Stomach (tissue), 9 donors: Measurements from ENCODE around the gene URB1. TPM values are rescaled to one million over a fixed set of nuclear protein-coding genes. Genes with fewer than 3 reads are reported as not detected.

Source experiments
- DNase-seq, 2 donors: peaks; one replicate each; pipeline versions ENCODE4 v3.0.0 to v3.0.0-alpha.2; 2013 to 2019
- H3K27ac ChIP-seq, 5 donors: fragments of 200-600 bp in 4 of 5; sonication (generic) in 4 of 5; one replicate each; pipeline ENCODE4 v1.5.1; 2013 to 2019; ENCODE audit warnings: mild to moderate bottlenecking in 1 of 5, moderate library complexity in 1 of 5
- H3K27me3 ChIP-seq, 3 donors: fragments of 200-600 bp; sonication (generic); one replicate each; pipeline ENCODE4 v1.5.1; 2017 to 2019; ENCODE audit warnings: mixed run types in 1 of 3
- H3K36me3 ChIP-seq, 4 donors: fragments of 200-600 bp; sonication (generic); 1 replicate in 3 of 4; 2 replicates in 1 of 4; pipeline ENCODE4 v1.5.1; 2016 to 2019
- H3K4me1 ChIP-seq, 4 donors: fragments of 200-600 bp; sonication (generic); one replicate each; pipeline ENCODE4 v1.5.1; 2016 to 2019
- H3K4me3 ChIP-seq, 4 donors: fragments of 200-600 bp; sonication (generic) in 3 of 4; one replicate each; pipeline ENCODE4 v1.5.1; 2016 to 2019; ENCODE audit warnings: mild to moderate bottlenecking in 1 of 4
- H3K9me3 ChIP-seq, 4 donors: fragments of 200-600 bp; sonication (generic); one replicate each; pipeline ENCODE4 v1.5.1; 2016 to 2019
- EP300 ChIP-seq: sonication (generic); formaldehyde crosslinking; IDR thresholded peaks from one replicate; pipeline ENCODE4 v1.6.1; 2017; ENCODE audit warnings: antibody characterized with exemption
- POLR2A ChIP-seq, 4 donors: fragments of 450-650 bp; IDR thresholded peaks; one replicate each; pipeline ENCODE4 v1.6.1; 2016; ENCODE audit warnings: antibody characterized with exemption in 4 of 4, control low read depth in 2 of 4, mild to moderate bottlenecking in 1 of 4, moderate library complexity in 1 of 4
- POLR2AphosphoS5 ChIP-seq, 3 donors: sonication (generic); formaldehyde crosslinking; IDR thresholded peaks; one replicate each; pipeline ENCODE4 v1.6.1; 2016; ENCODE audit warnings: antibody characterized with exemption in 3 of 3
- WGBS, 5 donors: extraction: QIAGEN DNeasy Blood & Tissue Kit in 3 of 5; methylation state at CpG; one replicate each; pipeline versions ENCODE4 v1.1.5 to v1.1.7; 2013 to 2018; 5-methylcytosine and 5-hydroxymethylcytosine counted together
- intact Hi-C: fragments of 100-400 bp; cut with DNase I; formaldehyde crosslinking; loops from one replicate; pipeline ENCODE4 v1.15.1; 2023; ENCODE audit warnings: low total_unique reads
- polyA plus RNA-seq, 3 donors: library from polyadenylated mRNA; stranded (reverse); fragments of 200-250 nt; gene quantifications; one replicate each; pipeline ENCODE4 v1.2.3, GENCODE V29; 2013
- total RNA-seq, 5 donors: library from RNA; depleted of rRNA; stranded (reverse); fragments of >200 nt; gene quantifications; one replicate each; pipeline versions ENCODE4 v1.1.0 to v1.2.3, GENCODE V29; 2014 to 2016
- TF ChIP-seq, protein P1 (sequence below), 7 experiments: fragments of 450-650 bp in 4 of 7; fragments of 200-600 bp in 3 of 7; sonication (generic) in 3 of 7; IDR thresholded peaks; one replicate each; pipeline ENCODE4 v1.5.1; 2016 to 2019; ENCODE audit warnings: antibody characterized with exemption in 7 of 7, control low read depth in 2 of 7, mild to moderate bottlenecking in 1 of 7
- donor health status: healthy with polysubstance abuse.
- donor health status: Bipolar disorder and iron deficiency.
- donor health status: healthy.

URB1 gene
- total and polyA plus RNA-seq, 8 donors, result 1.2 to 16.3 (median 10.2) TPM

DNA sequence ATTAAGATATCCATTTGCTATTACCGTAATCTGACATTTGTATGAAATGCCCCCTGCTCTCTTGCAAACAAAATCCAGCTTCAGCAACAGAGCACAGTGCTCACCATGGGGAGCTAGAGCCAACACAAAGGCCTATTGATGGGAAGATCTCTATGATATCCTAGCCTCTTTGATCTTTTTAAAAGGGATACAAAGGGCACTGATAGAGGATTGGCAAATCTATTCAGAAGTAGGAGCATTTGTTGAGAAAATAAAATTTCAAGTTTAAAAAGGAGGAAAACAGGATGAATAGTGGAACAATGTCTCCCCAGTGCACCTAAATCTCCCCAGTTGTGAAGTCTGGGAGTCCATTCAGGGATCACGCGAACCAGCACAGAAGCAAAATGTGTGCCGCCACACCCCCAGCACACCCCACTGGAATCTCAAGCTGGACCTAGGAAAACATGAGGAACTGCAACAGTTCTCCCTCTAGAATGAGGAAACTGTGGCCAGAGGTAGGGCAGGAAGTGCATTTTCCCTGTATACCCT lies 62.0 kb downstream of the URB1 start:
- WGBS, 5 donors, result 86 to 100% (median 97%) methylated on average over 4 of the region's 4 CpGs
- H3K27ac ChIP-seq, result no peak overlapping the region
- intact Hi-C loops, result no loop called here

DNA sequence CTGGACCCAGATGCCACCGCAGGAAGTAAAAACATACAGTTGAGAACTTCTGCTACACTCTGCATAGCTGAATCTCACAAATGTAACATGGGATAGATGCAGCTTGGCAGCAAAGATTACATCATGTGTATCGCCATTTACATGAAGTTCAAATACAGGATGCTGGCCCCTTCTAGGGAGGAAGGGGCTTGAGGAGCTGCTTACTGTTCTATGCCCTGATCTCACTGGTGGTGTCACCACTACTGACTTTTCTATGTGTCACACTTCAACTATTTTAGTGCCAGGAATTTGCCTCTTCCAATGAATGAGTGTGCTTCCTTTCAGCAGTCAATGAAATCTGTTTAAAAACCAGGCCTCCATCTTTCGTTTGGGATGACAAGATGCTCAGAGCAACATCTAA lies 63.0 kb downstream of the URB1 start:
- WGBS, 5 donors, result 77 to 93% (median 85%) methylated on average over 3 of the region's 3 CpGs
- Histone ChIP-seq H3K27ac (peak overlapping the region in 2 of 5 donors; percentile 69 to 82), H3K36me3 (peaks cover 30 to 82% (median 72%) of the 10 kb centered on the region in 4 donors), H3K9me3 (no peaks in the 10 kb centered on the region), H3K4me3 (no peak overlapping the region), H3K27me3 (no peaks in the 10 kb centered on the region), H3K4me1 (peaks cover 0 to 24% (median 11%) of the 10 kb centered on the region in 4 donors)
- peak in 1 of 2 donors; percentile 34 for DNase-seq
- TF ChIP-seq, protein P1, sequence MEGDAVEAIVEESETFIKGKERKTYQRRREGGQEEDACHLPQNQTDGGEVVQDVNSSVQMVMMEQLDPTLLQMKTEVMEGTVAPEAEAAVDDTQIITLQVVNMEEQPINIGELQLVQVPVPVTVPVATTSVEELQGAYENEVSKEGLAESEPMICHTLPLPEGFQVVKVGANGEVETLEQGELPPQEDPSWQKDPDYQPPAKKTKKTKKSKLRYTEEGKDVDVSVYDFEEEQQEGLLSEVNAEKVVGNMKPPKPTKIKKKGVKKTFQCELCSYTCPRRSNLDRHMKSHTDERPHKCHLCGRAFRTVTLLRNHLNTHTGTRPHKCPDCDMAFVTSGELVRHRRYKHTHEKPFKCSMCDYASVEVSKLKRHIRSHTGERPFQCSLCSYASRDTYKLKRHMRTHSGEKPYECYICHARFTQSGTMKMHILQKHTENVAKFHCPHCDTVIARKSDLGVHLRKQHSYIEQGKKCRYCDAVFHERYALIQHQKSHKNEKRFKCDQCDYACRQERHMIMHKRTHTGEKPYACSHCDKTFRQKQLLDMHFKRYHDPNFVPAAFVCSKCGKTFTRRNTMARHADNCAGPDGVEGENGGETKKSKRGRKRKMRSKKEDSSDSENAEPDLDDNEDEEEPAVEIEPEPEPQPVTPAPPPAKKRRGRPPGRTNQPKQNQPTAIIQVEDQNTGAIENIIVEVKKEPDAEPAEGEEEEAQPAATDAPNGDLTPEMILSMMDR (IDR thresholded peaks at IDR 0.05), result no peak
- TF ChIP-seq EP300 (no peak), POLR2AphosphoS5 (IDR thresholded peaks at IDR 0.05) (no peak), POLR2A (IDR thresholded peaks at IDR 0.05) (no peak)
- intact Hi-C loops, result no loop called here

More for the DNA sequence above, 62.0 kb downstream of the URB1 start:
- DNase-seq, result no peak
- peaks cover 0 to 24% (median 11%) of the 10 kb centered on the region in 4 donors for H3K4me1 ChIP-seq
- TF ChIP-seq EP300, result no peak
- no peak for TF ChIP-seq POLR2AphosphoS5 (IDR thresholded peaks at IDR 0.05)
- TF ChIP-seq, protein P1 (IDR thresholded peaks at IDR 0.05), result no peak
- no peak for TF ChIP-seq POLR2A (IDR thresholded peaks at IDR 0.05)
- no peak overlapping the region for H3K4me3 ChIP-seq
- H3K27me3 ChIP-seq, result no peaks in the 10 kb centered on the region
- peaks cover 35 to 82% (median 72%) of the 10 kb centered on the region in 4 donors for H3K36me3 ChIP-seq
- no peaks in the 10 kb centered on the region for H3K9me3 ChIP-seq

DNA sequence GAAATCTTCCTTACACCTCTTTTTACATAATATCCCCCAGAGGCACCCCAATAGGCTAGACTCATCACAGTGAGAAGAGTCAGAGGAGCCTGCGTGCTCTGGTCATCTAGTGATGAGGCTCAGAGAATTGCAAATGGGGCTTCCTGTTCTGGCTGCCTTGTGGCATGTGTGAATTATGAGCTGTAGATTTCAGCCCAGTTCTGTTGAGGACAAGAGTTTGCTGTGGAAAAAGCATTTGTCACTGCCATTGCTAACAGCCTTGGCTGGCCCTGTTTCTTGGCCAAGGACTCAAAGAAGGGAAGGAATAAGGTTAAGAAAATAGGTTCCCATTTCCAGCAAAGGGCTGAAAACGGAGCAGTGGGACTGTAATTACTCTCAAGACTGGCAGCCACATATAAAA lies 63.5 kb downstream of the URB1 start:
- peaks cover 30 to 82% (median 72%) of the 10 kb centered on the region in 4 donors for H3K36me3 ChIP-seq
- DNase-seq, result peak in 1 of 2 donors; percentile 81
- intact Hi-C loops, result no loop called here

DNA sequence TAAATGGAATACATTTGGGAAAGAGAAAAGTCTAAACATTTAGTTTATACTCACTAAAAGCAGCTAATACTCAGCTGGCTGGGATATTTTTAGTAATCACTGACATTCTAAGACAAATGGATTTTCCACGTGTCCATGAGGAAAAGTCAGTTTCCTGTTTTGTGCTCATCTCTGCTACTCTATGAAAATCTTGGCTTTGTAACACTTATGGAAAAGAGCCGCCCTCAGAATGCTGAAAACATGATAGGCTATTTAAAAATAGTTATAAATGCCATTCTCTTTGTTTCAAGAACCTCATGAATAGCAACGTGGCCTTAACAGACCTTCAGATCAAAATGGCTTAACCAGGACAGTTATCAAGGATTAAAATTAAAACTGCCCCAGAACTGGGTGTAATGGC lies 64.2 kb downstream of the URB1 start:
- H3K4me1 ChIP-seq, result peaks cover 0 to 24% (median 11%) of the 10 kb centered on the region in 4 donors
- H3K4me3 ChIP-seq, result no peak overlapping the region
- H3K9me3 ChIP-seq, result no peaks in the 10 kb centered on the region
- no peaks in the 10 kb centered on the region for H3K27me3 ChIP-seq
- WGBS, 5 donors, result 56 to 78% (median 62%) methylated on average over 3 of the region's 3 CpGs
- peaks cover 30 to 82% (median 72%) of the 10 kb centered on the region in 4 donors for H3K36me3 ChIP-seq
- no peak for TF ChIP-seq EP300
- peak in 1 of 3 donors; percentile 35 for TF ChIP-seq POLR2AphosphoS5 (IDR thresholded peaks at IDR 0.05)
- peak in 1 of 2 donors; percentile 75 for DNase-seq
- intact Hi-C loops, result no loop called here
- H3K27ac ChIP-seq, result peak overlapping the region; percentile 13 to 82 (median 42)

More for the DNA sequence above, 63.5 kb downstream of the URB1 start:
- no peak overlapping the region for H3K4me3 ChIP-seq
- no peaks in the 10 kb centered on the region for H3K9me3 ChIP-seq
- H3K27me3 ChIP-seq, result no peaks in the 10 kb centered on the region
- no peak for TF ChIP-seq EP300
- TF ChIP-seq POLR2A (IDR thresholded peaks at IDR 0.05), result no peak
- TF ChIP-seq, protein P1 (IDR thresholded peaks at IDR 0.05), result no peak
- TF ChIP-seq POLR2AphosphoS5 (IDR thresholded peaks at IDR 0.05), result peak in 2 of 3 donors; percentile 45 to 54
- peak overlapping the region in 3 of 5 donors; percentile 42 to 82 (median 69) for H3K27ac ChIP-seq
- peaks cover 0 to 24% (median 11%) of the 10 kb centered on the region in 4 donors for H3K4me1 ChIP-seq
- WGBS, 5 donors, result 51 to 84% (median 80%) methylated on average over 2 of the region's 2 CpGs

DNA sequence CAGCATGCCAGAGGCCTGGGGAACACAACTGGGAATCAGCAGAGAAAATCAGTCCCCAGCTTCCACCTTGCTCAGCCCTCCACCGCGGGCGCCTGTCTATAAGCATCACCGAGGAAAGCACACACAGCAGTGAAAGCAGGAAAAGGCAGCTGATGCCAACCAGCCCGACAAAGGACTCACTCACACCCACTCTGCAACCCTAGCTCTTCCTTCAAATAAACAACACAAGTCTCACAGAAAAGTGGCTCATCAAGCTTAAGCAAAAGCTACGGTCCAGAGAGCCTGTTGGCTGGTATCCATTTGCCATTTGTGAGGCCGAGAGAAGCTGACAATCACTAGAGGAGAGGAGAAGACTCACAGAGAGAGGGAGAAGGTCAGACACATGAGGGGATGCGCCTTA lies 67.1 kb downstream of the URB1 start:
- WGBS, 5 donors, result 85 to 94% (median 91%) methylated on average over 8 of the region's 8 CpGs
- H3K4me3 ChIP-seq, result no peak overlapping the region
- no peak for DNase-seq
- peaks cover 0 to 24% (median 11%) of the 10 kb centered on the region in 4 donors for H3K4me1 ChIP-seq
- no peaks in the 10 kb centered on the region for H3K27me3 ChIP-seq
- TF ChIP-seq POLR2A (IDR thresholded peaks at IDR 0.05), result no peak
- TF ChIP-seq POLR2AphosphoS5 (IDR thresholded peaks at IDR 0.05), result no peak
- TF ChIP-seq EP300, result no peak
- TF ChIP-seq, protein P1 (IDR thresholded peaks at IDR 0.05), result no peak
- peaks cover 40 to 86% (median 75%) of the 10 kb centered on the region in 4 donors for H3K36me3 ChIP-seq
- intact Hi-C loops, result no loop called here
- H3K27ac ChIP-seq, result no peak overlapping the region
- H3K9me3 ChIP-seq, result no peaks in the 10 kb centered on the region
